Nephron (organoid): Measurements from ENCODE around the gene MEI1.
"Not testable (repeated sequence)": the region's sequence is repeated elsewhere in the genome, so short reads cannot be mapped to it uniquely, and the experiment has no call there.

Experiments
- H3K27ac Mint-ChIP-seq, 3 experiments: 2 replicates each; pipeline ENCODE4 v1.8.0; 2020; ENCODE audit warnings: mixed read lengths in 3 of 3, mild to moderate bottlenecking in 2 of 3, moderate library complexity in 1 of 3
- H3K27me3 Mint-ChIP-seq: 2 replicates; pipeline ENCODE4 v1.8.0; 2021; ENCODE audit warnings: low read depth, mild to moderate bottlenecking, moderate library complexity, mixed read lengths
- H3K36me3 Mint-ChIP-seq: 2 replicates; pipeline ENCODE4 v1.8.0; 2020; ENCODE audit warnings: low read depth, mixed read lengths
- H3K4me1 Mint-ChIP-seq: 2 replicates; pipeline ENCODE4 v1.8.0; 2020; ENCODE audit warnings: mixed read lengths
- H3K4me3 Mint-ChIP-seq, 3 experiments: 2 replicates each; pipeline ENCODE4 v1.8.0; 2020; ENCODE audit warnings: mild to moderate bottlenecking in 3 of 3, mixed read lengths in 3 of 3, moderate library complexity in 2 of 3
- H3K9me3 Mint-ChIP-seq: 2 replicates; pipeline ENCODE4 v1.8.0; 2020; ENCODE audit warnings: mixed read lengths
- TF ChIP-seq, protein P1 (sequence below), 3 experiments: fragments of 200-600 bp; sonication (generic); IDR thresholded peaks; one replicate each; pipeline ENCODE4 v1.5.0; 2021; ENCODE audit warnings: antibody characterized with exemption in 3 of 3; ENCODE audit not compliant: unreplicated experiment in 3 of 3

MEI1 gene

DNA sequence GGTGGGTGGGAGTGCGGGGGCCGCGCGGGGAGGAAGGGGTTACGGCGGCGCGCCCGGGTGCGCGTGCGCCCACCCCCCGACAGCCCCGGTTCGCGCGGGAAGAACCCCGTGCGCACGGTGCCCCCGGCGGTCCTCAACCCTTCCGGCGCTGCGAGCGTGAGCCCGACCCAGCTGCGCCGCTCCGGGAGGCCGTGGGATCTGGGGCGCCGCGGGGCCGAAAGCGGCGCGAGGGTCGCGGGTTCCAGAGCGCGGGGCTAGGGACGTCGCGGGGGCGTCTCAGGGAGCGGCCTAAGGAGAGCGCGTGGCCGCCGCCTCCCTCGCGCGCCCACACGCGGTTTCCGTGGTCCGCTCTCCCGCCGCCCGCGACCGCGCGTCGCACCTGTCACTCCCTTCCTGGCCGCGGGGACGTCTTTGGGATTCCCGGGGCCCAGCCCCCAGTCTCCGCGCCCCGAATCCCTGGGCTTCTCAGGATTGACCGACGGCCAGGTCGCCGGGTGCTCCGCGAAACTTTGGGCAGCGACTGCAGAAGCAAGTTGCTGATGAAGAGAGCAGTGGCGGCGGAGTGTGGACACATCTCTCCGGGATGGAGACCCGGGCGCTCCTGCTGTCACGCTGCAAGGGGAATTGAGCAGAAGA is 134.2 kb downstream of the MEI1 start:
- H3K4me1 Mint-ChIP-seq, result peaks cover 56% of the 10 kb centered on the region
- peak overlapping the region; percentile 96 to 99 (median 97) for H3K4me3 Mint-ChIP-seq
- no peaks in the 10 kb centered on the region for H3K27me3 Mint-ChIP-seq
- H3K9me3 Mint-ChIP-seq, result no peaks in the 10 kb centered on the region
- H3K36me3 Mint-ChIP-seq, result peaks cover 24% of the 10 kb centered on the region
- H3K27ac Mint-ChIP-seq, result peak overlapping the region; percentile 86 to 100 (median 92)
- TF ChIP-seq, protein P1, sequence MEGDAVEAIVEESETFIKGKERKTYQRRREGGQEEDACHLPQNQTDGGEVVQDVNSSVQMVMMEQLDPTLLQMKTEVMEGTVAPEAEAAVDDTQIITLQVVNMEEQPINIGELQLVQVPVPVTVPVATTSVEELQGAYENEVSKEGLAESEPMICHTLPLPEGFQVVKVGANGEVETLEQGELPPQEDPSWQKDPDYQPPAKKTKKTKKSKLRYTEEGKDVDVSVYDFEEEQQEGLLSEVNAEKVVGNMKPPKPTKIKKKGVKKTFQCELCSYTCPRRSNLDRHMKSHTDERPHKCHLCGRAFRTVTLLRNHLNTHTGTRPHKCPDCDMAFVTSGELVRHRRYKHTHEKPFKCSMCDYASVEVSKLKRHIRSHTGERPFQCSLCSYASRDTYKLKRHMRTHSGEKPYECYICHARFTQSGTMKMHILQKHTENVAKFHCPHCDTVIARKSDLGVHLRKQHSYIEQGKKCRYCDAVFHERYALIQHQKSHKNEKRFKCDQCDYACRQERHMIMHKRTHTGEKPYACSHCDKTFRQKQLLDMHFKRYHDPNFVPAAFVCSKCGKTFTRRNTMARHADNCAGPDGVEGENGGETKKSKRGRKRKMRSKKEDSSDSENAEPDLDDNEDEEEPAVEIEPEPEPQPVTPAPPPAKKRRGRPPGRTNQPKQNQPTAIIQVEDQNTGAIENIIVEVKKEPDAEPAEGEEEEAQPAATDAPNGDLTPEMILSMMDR (IDR thresholded peaks at IDR 0.05; ENCODE audit: unreplicated experiment in 3 of 3), result no peak

DNA sequence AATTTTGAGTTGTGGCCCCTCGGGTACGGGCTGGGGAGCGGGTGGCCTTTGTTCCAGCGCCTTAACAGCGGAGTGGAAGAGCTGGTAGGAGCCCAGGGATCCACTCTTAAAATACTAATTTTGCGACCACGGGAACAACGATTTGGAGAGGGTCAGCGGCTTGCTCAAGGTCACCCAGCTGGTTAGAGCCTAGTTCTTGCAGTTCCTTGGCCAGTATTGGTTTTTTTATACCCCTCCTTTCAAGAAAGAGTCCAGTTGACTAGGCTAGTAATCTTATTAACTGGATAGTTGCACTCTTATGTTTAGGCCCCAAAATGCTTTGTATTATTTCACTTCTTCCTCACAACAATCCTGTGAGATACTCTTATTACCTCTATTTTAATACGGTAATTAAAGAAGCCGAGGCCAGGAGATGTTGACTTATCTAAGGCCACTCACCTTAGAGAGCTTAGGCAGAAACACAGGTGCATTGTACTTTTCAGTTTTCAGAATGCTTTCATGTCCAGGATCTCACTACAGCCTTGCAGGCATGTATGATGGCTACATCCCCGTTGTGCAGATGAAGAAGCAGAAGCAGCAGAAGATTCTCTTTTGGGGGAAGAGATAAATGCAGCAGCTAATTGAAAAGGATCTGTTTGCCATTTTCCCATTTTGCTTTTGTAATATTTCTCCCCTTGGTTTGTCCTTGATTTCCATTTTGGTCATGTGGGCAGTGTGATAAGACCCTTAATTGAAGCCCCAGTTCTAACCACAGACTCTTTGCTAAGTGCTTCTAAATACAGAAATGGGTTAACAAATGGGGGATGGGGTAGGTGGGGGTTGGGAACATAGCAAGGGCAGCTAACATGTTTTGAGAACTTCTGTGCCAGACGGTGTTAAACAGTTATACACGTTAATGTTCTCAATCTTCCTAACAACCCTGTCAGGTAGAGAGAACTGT is 135.0 kb downstream of the MEI1 start:
- TF ChIP-seq, protein P1 (IDR thresholded peaks at IDR 0.05; ENCODE audit: unreplicated experiment in 3 of 3), result no peak
- Mint-ChIP-seq H3K27ac (peak overlapping the region; percentile 86 to 96 (median 92)), H3K9me3 (no peaks in the 10 kb centered on the region), H3K4me3 (peak overlapping the region; percentile 94 to 99 (median 97)), H3K27me3 (no peaks in the 10 kb centered on the region), H3K36me3 (peaks cover 28% of the 10 kb centered on the region), H3K4me1 (peaks cover 56% of the 10 kb centered on the region)

DNA sequence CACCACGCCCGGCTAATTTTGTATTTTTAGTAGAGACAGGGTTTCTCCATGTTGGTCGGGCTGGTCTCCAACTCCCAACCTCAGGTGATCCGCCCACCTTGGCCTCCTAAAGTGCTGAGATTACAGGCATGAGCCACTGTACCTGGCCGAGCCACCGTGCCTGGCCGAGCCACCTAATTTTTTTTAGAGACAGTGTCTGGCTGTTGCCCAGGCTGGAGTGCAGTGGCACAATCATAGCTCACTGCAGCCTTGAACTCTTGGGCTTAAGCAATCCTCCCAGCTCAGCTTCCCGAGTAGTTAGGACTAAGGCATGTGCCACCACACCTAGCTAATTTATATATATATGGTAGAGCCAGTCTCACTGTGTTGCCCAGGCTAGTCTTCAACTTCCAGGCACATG is 136.2 kb downstream of the MEI1 start:
- Mint-ChIP-seq H3K4me1 (peaks cover 58% of the 10 kb centered on the region), H3K4me3 (peak overlapping the region; percentile 32 to 57 (median 45)), H3K36me3 (peaks cover 34% of the 10 kb centered on the region)
- H3K27ac Mint-ChIP-seq, H3K9me3 Mint-ChIP-seq, H3K27me3 Mint-ChIP-seq: not testable (repeated sequence)

DNA sequence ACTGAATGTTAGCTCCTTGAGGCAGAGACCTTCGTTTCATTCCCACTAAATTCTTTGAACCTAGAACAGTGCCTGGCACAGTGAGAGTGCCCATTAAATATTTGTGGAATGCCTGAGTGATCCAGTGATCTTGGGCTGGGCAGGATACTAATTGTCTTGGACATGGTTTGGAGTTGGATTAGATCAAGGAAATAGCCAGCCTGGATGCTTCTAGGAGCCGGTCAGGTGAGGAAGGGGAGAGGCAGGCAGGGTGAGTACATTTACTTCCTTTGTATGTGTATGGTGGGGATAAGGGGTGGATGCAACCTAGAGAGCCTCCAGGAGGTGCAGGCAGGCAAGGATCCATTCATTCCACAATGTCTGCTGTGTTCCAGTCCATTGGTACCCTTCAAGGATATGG is 137.2 kb downstream of the MEI1 start:
- Mint-ChIP-seq H3K27ac (peak overlapping the region in 2 of 3 experiments; percentile 13 to 54), H3K4me3 (peak overlapping the region in 2 of 3 experiments; percentile 19 to 32), H3K4me1 (peaks cover 57% of the 10 kb centered on the region), H3K27me3 (no peaks in the 10 kb centered on the region), H3K9me3 (no peaks in the 10 kb centered on the region), H3K36me3 (peaks cover 40% of the 10 kb centered on the region)
- TF ChIP-seq, protein P1 (IDR thresholded peaks at IDR 0.05; ENCODE audit: unreplicated experiment in 3 of 3), result no peak

DNA sequence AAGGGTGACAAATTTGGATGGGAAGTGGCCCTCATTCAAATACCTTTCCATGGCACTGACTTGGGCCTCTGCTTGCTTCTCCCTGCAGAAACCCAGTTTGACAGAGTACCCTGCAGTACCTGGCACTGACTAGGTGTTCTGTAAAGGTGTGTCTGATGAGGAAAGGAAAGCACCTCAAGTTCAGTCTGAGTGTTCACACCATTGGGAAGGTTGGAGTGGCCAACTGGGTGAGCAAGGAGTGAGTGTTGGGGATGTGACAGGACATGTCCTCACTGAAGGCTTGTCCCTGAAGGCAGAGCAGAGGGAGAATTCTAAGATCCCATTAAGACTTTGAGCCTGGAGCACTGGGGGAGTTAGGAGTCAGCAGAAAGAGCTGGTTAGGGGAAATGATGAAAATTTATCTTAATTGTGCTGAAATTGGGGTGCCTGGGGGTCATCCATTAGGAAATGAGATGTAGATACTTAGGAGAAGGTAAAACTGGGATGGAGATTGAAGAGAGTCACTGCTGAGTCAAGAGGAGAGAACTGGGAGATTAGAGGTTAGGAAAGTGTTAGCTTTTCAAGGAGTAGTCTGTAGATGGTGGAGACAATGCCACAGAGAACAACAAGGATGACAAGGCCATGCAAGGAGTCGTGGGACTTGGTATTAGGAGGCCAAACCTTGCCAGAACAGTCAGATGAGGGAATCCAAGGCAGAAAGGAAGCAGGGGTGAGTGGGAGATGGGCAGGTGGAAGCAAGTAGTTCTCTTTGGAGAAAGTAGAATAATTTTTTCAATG is 139.7 kb downstream of the MEI1 start:
- H3K9me3 Mint-ChIP-seq, result no peaks in the 10 kb centered on the region
- peaks cover 44% of the 10 kb centered on the region for H3K36me3 Mint-ChIP-seq
- H3K4me3 Mint-ChIP-seq, result no peak overlapping the region
- H3K4me1 Mint-ChIP-seq, result peaks cover 46% of the 10 kb centered on the region
- TF ChIP-seq, protein P1 (IDR thresholded peaks at IDR 0.05; ENCODE audit: unreplicated experiment in 3 of 3), result no peak
- H3K27ac Mint-ChIP-seq, result peak overlapping the region in 1 of 3 experiments; percentile 15
- no peaks in the 10 kb centered on the region for H3K27me3 Mint-ChIP-seq

DNA sequence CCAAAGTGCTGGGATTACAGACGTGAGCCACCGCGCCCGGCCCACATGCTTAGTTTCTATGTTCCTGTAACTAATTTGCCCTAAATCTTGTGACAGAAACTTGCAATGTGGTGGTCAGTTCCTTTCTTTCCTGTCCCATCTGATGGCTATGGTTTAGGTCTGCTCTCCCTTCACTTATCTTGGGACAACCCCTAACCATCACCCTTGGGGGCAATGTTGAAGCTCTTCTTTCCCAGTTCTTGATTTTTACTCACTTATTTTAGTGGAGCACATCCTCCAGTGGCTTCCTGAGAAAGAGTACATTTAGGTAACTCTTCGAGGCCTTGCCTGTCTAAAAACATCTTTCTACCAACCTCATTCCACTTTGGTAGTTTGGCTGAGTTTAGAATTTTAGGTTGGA is 140.9 kb downstream of the MEI1 start:
- Mint-ChIP-seq H3K4me1 (peaks cover 49% of the 10 kb centered on the region), H3K27ac (peak overlapping the region in 1 of 3 experiments; percentile 36), H3K36me3 (peaks cover 40% of the 10 kb centered on the region), H3K4me3 (no peak overlapping the region), H3K27me3 (no peaks in the 10 kb centered on the region), H3K9me3 (no peaks in the 10 kb centered on the region)
- TF ChIP-seq, protein P1 (IDR thresholded peaks at IDR 0.05; ENCODE audit: unreplicated experiment in 3 of 3), result no peak
